ENCODE data around the gene BAIAP3.

DNA sequence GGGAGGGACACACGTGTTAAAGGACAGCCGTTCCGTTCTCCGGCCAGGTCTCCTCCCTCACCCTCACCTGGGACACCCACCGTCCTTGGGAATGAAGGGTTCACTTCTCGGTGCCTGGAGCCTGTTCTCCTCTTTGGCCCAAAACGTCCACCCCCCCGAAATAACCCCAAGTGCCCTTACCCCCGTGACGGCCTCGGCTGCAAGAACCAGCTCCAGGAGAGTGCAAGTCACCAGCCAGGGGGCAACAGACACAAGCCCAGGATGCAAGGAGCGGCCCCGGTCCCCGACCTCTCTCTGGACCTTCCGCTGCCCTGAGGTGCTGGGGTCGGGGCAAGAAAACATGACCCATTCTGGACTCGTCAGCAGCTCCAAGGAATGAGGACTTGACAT is 44.0 kb upstream of the BAIAP3 start:
- TF ChIP-seq CTCF (IDR thresholded peaks at IDR 0.05) (no peak), POLR2A (IDR thresholded peaks at IDR 0.05) (no peak)
